ENCODE measurements around the gene ST3GAL3. TPM values are rescaled to one million over a fixed set of nuclear protein-coding genes. Genes with fewer than 3 reads are reported as not detected.

Gene ST3GAL3
- polyA plus RNA-seq, 2 of the 4 experiments (the other 2 are of a cell fraction): 2.5 to 4.0 TPM

- TF ChIP-seq HOXA7 (CRISPR knock-in tag; IDR thresholded peaks at IDR 0.05) (no peak), HEYL (CRISPR knock-in tag; IDR thresholded peaks at IDR 0.05) (no peak), HES2 (IDR thresholded peaks at IDR 0.05) (no peak), HOXB13 (CRISPR knock-in tag; IDR thresholded peaks at IDR 0.05; ENCODE audit: low read depth) (no peak), HMGXB4 (CRISPR knock-in tag; IDR thresholded peaks at IDR 0.05; ENCODE audit: borderline replicate concordance) (no peak), ZSCAN20 (CRISPR knock-in tag; IDR thresholded peaks at IDR 0.05) (no peak)
- no peak overlapping the region for H3K4me2 ChIP-seq
- no peak overlapping the region for H3K4me3 ChIP-seq
- H3K27ac ChIP-seq: peak overlapping the region; percentile 57 to 78; a peak in 4 of 6 replicates
- CTCF ChIA-PET: interaction anchor here (1.3 to 2.5 kb wide), 2 partner anchors 23 to 148 kb away, joined by 4 to 10 read pairs; no protein-coding TSS in a partner anchor
- WGBS (ENCODE audit: missing lambda C conversion rate): 94% methylated on average over 13 of the region's 13 CpGs
- peaks cover 36% of the 10 kb centered on the region for H3K4me1 ChIP-seq
- ATAC-seq (no peak), DNase-seq (ENCODE audit: low read depth in 1 of 2, low spot score in 1 of 2) (no peak), FAIRE-seq (no peak)
- H3K9me3 ChIP-seq: no peaks in the 10 kb centered on the region
- POLR2A ChIA-PET: interaction anchor here (0.6 kb wide), 1 partner anchor 1150 kb away, joined by 6 read pairs; no protein-coding TSS in a partner anchor
Observed at GRCh38 chr1:43786201-43786958, 79.0 kb downstream of the ST3GAL3 start.

- POLR2A ChIA-PET: interaction anchor here (0.6 kb wide), 1 partner anchor 1150 kb away, joined by 6 read pairs; no protein-coding TSS in a partner anchor
- Histone ChIP-seq H3K4me2 (no peak overlapping the region), H3K9me3 (no peaks in the 10 kb centered on the region), H3K4me1 (peaks cover 34% of the 10 kb centered on the region), H3K27ac (peak overlapping the region in 1 of 2 experiments; percentile 78; a peak in 1 of 6 replicates), H3K4me3 (no peak overlapping the region)
- CTCF ChIA-PET: interaction anchor here (2.5 kb wide), 1 partner anchor 23 kb away, joined by 10 read pairs; no protein-coding TSS in a partner anchor
- ATAC-seq (no peak), FAIRE-seq (no peak), DNase-seq (ENCODE audit: low read depth in 1 of 2, low spot score in 1 of 2) (no peak)
- 95% methylated on average over 1 of the region's 1 CpG for WGBS (ENCODE audit: missing lambda C conversion rate)
- TF ChIP-seq RARB (CRISPR knock-in tag; IDR thresholded peaks at IDR 0.05) (no peak), FOSB (CRISPR knock-in tag; IDR thresholded peaks at IDR 0.05) (no peak), RAD21 (conservative IDR thresholded peaks at IDR 0.05 in 1 of 2, IDR thresholded peaks at IDR 0.05 in 1 of 2) (no peak), ZC3H11A (IDR thresholded peaks at IDR 0.05) (no peak), HMGXB4 (CRISPR knock-in tag; IDR thresholded peaks at IDR 0.05; ENCODE audit: borderline replicate concordance) (no peak), CHD4 (IDR thresholded peaks at IDR 0.05; ENCODE audit: borderline replicate concordance) (no peak), EHMT2 (IDR thresholded peaks at IDR 0.05; ENCODE audit: low read depth) (no peak), HES2 (IDR thresholded peaks at IDR 0.05) (no peak), MAZ (IDR thresholded peaks at IDR 0.05; ENCODE audit: borderline replicate concordance, low read depth, low read length) (no peak), CEBPB (IDR thresholded peaks at IDR 0.05) (no peak)
Observed at GRCh38 chr1:43786960-43787359, 79.6 kb downstream of the ST3GAL3 start.
